ENCODE results near the gene DEFB132. TPM values are rescaled to one million over a fixed set of nuclear protein-coding genes. Genes with fewer than 3 reads are reported as not detected.

Gene DEFB132
- not detected in 5 replicates for total RNA-seq (2022; extraction: Qiagen RNA extraction; ENCODE audit: low read depth)

GRCh38 chr20:257419-257818, at the start of gene DEFB132:
DEFB132 (plus strand) TSS chr20:257724; CDS start chr20:257779, 55 bp downstream.

GRCh38 chr20:226958-227357, 30.6 kb upstream of the DEFB132 start, which contains the start of gene DEFB129:
DEFB129 (plus strand) TSS chr20:227258; CDS start chr20:227289, 31 bp downstream.

GRCh38 chr20:290084-290831, 32.7 kb downstream of the DEFB132 start, which contains the start of gene C20orf96:
C20orf96 (minus strand) TSS chr20:290750; CDS start chr20:290610, 140 bp downstream.

GRCh38 chr20:297098-297924, 39.8 kb downstream of the DEFB132 start, which contains the start of gene ZCCHC3:
ZCCHC3 (plus strand) TSS chr20:297570; CDS start chr20:297587, 17 bp downstream.

Other genes starting within 250 kb of the DEFB132 start
- gene DEFB125, start 170.1 kb upstream of the DEFB132 start, total RNA-seq (2022; extraction: Qiagen RNA extraction; ENCODE audit: low read depth), result not detected in 5 replicates
- not detected in 5 replicates for gene DEFB126, start 115.1 kb upstream of the DEFB132 start, total RNA-seq (2022; extraction: Qiagen RNA extraction; ENCODE audit: low read depth)
- not detected in 5 replicates for gene DEFB127, start 100.3 kb upstream of the DEFB132 start, total RNA-seq (2022; extraction: Qiagen RNA extraction; ENCODE audit: low read depth)
- not detected in 5 replicates for gene DEFB128, start 68.0 kb upstream of the DEFB132 start, total RNA-seq (2022; extraction: Qiagen RNA extraction; ENCODE audit: low read depth)
- gene DEFB129, start 30.5 kb upstream of the DEFB132 start, total RNA-seq (2022; extraction: Qiagen RNA extraction; ENCODE audit: low read depth), result not detected in 5 replicates
- gene C20orf96, start 33.0 kb downstream of the DEFB132 start, total RNA-seq (2022; extraction: Qiagen RNA extraction; ENCODE audit: low read depth), result 9.9 to 12.6 TPM (median 11.5 TPM) in 5 replicates
- gene ZCCHC3, start 39.8 kb downstream of the DEFB132 start, total RNA-seq (2022; extraction: Qiagen RNA extraction; ENCODE audit: low read depth), result 17.4 to 24.5 TPM (median 21.9 TPM) in 5 replicates
- 17.9 to 33.9 TPM (median 29.0 TPM) in 5 replicates for gene SOX12, start 67.8 kb downstream of the DEFB132 start, total RNA-seq (2022; extraction: Qiagen RNA extraction; ENCODE audit: low read depth)
- gene NRSN2, start 89.4 kb downstream of the DEFB132 start, total RNA-seq (2022; extraction: Qiagen RNA extraction; ENCODE audit: low read depth), result 44.0 to 66.8 TPM (median 61.8 TPM) in 5 replicates
- gene TRIB3, start 123.0 kb downstream of the DEFB132 start, total RNA-seq (2022; extraction: Qiagen RNA extraction; ENCODE audit: low read depth), result 32.3 to 52.4 TPM (median 48.4 TPM) in 5 replicates
- gene RBCK1, start 150.6 kb downstream of the DEFB132 start, total RNA-seq (2022; extraction: Qiagen RNA extraction; ENCODE audit: low read depth), result 100 to 148 TPM (median 138 TPM) in 5 replicates
- gene TBC1D20, start 204.8 kb downstream of the DEFB132 start, total RNA-seq (2022; extraction: Qiagen RNA extraction; ENCODE audit: low read depth), result 28.9 to 35.2 TPM (median 35.0 TPM) in 5 replicates

Measured in A549 treated with ZK216348 at 1 μM for 4 hours (cell line).